A204.1 (cell line): ENCODE results near the gene HOXD9.

Experiments
- FAIRE-seq: peaks from 2 replicates; lab custom pipeline; 2012; peaks lifted over from hg19 to GRCh38; lab: Jason Lieb, UNC

HOXD9 gene

DNA sequence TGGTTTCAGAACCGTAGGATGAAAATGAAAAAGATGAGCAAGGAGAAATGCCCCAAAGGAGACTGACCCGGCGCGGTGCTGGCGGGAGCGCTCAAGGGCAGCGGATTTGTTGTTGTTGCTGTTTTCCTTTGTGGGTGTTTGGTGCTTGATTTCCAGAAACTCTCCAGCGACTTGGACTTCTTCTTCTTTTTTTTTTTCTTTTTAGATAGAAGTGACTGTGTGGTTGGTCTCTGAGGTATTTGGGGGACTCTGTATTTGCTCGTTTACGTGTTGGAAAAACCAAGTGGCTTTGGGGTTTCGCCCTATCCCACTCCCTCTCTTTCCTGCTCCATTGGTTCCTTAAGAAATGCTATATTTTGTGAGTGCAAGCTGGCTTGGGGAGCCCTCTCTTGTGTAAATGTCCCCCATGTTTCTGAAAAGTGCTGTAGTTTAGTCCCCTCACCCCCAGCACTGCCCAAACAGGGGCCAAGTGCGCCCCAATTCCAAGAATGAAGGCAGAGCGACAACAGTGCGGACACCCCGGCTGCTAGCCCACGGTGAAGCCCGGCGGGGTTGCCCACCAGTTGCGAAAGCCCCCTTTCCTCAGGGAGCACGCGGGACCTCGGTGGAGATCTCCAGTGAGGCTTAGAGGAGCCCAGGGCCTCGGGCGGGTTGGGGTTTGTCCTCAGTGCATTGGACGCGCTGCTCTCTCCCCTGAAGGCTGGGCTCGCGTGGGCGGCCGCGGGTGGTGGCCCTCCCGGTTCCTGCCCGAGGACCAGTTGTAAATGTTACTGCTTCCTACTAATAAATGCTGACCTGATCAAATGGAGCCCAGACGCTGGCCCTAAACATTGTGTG, 1.8 kb downstream of the HOXD9 start:
- no peak for FAIRE-seq

DNA sequence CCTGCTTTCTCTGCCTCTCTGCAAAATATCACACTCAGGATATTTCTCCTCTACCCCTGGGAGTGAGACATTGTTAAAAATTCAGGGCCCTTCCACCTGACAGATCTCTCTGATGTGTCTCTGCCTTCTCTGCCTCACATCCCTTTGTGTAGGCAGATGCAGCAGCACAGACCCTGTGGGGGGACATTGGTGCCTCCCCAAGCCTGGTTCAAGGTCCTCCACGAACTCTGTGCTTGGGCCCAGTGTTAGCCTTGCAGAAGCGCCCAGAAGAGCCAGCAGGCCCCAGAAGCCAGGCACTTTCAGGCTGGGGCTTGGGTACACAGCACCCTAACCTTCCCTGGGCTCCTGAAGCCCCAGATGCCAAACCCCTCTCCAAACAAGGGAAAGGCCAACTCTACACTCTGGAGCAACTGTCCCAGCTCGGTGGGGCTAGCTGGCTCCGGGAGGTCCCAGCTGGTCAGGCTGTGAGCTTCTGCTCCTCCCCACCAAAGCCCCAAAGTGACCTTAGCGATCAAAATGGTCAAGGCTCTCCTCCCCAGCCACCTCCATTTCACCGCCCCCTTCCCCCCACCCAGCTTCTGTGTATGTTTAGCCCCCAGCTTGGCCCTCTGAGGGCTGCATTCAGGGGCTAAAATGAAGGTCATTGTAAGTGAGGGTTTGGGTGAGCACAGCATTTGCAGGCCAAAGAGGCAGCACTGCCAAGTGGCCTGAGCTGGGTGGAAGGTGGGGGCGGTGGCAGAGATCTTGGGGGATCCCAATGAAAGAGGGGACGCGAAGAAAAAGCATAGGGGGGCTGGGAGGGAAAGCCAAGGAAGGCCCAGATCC, 2.6 kb downstream of the HOXD9 start:
- FAIRE-seq = no peak

DNA sequence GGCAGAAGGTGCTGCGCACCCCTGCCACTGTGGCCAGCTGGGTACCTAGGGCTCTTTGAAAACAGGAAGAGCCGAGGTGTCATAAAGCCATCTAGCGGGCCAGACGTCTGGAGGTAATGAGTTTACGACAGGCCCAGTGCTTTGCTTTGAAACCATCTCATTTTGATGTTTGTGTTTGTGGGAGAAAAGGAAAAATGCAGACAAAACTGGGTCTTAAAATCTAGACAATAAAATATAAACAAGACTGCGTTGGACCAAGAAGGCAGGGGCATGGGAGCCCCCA, 3.2 kb downstream of the HOXD9 start:
- FAIRE-seq = no peak

DNA sequence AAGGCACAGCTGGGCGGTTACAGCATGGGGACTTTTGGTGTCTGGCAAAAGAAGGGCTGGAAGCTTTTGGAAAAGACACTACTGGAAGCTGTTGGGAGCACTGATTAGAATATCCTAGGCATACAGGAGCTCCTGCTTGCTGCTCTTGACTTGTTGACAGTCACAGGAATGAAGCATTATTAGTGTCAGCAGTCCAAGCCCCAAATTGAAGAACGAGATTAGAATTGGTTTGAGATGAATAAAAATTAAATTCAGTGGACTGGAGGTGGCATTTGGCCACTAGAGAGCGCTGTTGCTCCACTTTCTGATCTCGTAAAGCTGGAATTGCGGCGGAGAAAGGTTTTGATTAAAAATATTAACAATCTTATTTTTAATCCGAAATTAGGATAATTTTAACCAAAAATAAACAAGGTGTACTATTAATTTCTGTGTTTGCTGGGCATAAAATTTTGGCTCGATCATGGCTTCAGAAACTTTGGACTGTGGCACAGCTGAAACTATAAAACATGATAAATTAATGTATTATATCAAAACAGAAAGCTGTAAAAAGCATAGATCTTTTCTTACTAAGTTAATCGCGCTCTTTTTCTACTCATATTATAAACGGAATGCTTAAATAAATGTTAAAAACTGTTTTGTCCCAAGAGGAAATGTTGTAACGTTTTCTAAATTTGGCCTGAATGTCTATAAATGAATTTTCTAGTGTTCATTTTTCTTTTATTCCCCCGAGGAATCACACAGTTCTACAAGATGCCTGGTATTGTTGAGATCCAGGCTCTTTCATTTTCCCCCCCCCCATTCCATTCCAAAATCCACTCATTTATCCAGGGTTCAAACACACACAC, 4.6 kb downstream of the HOXD9 start:
- peak; percentile 94 for FAIRE-seq

DNA sequence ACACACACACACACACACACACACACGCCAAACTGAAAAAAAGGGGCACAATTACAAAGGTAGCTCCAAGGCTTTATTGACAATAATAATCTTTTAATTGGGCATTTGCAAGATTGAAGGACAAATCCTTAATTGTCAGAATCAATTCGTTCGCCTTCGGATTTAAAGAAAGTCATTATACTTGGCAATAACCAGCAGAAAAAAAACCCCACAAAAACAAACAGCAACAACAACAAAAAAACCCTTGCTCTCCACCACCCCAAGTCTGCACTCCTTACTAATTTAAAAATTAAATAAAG, 5.2 kb downstream of the HOXD9 start:
- FAIRE-seq = no peak

DNA sequence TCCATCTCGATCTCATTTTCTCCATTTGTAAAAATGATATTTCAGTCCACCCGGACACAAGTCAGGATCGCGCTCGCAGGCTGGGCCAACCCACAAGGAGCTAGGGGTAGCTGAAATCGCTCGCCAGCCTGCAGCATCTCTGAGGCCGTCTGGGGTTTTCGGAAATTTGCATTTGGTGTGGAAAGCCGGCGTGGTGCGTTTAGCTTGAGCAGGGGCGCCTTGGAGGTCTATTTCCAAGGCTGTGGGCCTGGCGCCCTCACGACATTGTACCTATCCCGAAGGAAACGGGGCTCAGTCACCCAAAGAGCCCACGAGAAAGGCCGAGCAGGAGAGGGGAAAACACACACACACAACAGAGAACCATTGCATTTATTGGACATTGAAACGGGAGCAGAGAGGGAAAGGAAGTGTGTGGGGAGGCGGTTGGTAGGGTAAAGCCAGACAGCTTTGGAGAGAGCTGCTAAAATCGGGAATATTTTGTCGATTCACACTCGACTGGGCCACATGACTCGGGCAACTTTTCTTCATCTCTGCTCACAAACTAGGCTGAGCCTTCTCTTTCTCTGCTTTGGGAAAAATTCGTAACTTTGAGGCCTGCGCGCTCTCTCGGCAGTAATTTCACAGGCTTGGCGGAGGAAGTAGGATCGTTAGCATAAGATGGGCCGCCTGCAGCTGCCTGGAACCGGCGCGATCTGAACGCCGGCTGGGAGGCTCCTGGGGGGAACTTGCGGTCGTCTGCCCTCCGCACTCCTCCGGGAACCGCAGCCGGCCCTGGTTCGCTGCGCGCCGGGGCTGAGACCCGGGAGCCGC, 5.9 kb downstream of the HOXD9 start:
- FAIRE-seq = no peak

DNA sequence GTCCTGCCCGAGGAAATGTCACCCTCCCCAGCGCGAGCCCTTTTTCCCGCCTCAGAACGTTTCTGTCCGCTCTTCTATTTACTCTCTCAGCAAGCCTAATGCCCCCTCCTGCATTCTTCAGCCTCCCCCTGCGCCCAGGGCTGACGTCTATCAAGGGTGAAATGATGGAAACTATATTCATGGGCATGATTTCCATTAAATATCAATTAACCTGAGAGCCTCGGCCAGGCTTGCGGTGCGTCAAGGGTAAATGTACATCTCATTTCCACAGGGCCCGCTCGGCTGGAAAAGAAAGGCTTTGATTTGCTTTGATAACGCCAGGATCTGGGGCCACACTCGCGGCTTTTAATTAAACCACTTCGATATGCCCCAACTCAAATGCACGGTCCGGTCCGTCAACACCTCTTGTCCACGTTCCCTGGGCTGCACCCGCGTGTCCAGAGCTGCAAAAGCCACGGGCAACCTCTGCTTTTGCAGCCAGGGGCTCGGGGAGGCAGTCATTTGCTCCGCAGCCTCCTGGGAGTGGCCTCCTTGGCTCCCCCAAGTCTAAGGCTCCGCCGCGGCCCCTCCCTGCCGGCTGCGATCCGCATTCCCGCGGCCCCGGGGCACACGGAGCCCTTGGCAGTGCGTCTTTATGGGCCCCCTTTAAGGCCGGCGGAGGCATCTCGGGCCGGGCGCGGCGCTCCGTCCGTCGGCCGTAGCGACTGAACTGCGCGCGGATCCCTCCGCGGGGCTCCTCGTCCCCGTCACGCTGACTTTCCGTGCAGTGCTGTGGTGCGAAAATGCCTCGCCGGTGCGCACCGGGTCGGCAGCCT, 6.7 kb downstream of the HOXD9 start, which contains the start of gene HOXD8:
TSS of gene HOXD8 (plus strand) at position 724 of the 815 bp plus-strand sequence. CDS start 662 bp downstream, outside the sequence.
- no peak for FAIRE-seq

DNA sequence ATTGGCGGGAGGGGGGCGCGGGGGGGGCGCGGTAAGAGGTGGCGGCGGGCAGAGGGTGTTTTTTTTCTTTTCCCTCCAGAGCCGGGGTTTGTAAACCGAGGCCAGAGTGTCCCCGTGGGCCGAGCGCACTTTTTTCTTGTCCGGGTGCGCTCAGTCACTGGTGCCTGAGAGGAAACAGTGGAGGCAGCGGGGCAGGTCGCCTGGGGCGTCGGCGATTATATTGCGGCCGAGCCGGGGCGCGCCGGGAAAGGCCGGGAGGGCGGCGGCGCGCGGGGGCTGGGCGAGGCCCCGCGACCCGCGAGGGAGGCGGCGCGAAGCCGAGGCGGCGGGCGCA, 7.3 kb downstream of the HOXD9 start:
- no peak for FAIRE-seq

DNA sequence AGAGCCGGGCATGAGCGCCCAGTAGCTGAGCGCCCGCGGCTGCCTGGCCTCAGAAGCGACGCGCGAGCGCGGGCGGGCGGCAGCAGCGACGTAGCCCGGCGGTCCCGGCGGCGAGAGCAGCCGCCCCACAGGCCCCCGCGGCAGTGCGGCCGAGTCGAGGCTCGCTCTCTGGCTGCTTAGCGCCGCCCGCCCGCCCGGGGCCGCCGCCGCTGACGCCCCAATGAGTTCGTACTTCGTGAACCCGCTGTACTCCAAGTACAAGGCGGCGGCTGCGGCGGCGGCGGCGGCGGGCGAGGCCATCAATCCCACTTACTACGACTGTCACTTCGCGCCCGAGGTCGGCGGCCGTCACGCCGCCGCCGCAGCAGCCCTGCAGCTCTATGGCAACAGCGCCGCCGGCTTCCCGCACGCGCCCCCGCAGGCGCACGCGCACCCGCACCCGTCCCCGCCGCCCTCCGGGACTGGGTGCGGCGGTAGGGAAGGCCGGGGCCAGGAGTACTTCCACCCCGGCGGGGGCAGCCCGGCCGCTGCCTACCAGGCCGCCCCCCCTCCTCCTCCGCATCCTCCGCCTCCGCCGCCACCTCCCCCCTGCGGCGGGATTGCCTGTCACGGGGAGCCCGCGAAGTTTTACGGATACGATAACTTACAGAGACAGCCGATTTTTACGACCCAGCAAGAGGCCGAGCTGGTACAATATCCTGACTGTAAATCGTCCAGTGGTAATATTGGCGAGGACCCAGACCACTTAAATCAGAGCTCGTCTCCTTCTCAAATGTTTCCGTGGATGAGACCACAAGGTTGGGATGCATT, 7.8 kb downstream of the HOXD9 start:
- no peak for FAIRE-seq

DNA sequence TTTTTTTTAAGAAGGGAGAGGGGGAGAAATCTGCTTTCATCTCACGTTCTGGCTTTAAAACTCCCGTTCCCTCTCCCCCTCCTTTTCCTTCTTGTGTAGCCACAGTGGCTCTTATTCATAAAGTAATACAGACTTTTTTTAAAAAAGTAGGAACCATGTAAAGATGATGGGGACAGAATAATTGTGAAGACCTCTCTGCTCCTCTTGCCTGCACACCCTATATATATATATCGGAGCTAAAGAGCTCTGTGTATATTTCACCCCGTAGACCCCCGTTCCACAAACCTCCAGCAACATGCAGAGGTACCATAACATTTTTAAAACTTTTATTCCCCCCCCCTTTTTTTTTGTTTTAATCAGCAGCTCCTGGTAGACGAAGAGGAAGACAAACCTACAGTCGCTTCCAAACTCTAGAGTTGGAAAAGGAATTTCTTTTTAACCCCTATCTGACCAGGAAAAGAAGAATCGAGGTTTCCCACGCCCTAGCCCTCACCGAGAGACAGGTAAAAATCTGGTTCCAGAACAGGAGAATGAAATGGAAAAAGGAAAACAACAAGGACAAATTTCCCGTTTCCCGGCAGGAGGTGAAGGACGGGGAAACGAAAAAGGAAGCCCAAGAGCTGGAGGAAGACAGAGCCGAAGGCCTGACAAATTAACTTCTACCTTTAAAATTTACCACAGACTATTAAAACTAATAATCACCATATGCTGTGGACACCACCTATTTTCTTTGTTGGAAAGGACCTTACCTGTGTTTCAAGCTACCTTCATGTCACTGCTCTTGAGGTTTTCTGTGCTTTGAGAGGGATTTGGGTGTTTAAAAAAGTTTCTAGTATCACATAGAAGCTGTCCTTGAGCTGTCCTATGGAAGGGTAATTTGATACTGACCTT, 8.7 kb downstream of the HOXD9 start:
- no peak for FAIRE-seq

DNA sequence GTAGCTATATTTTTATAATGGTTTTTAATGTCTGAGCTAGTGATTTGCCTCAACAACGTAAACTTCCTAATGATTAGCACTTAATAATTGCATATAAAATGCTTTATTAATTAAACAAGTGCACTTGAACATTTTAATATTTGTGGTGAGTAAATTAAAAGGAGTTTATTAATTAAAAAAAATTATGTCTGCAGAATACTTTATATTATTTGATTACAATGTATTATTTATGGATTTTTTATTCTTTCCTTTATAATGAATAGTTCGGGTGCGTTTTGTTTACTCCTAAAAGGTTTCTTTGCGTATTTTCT, 9.3 kb downstream of the HOXD9 start:
- FAIRE-seq = peak; percentile 87

DNA sequence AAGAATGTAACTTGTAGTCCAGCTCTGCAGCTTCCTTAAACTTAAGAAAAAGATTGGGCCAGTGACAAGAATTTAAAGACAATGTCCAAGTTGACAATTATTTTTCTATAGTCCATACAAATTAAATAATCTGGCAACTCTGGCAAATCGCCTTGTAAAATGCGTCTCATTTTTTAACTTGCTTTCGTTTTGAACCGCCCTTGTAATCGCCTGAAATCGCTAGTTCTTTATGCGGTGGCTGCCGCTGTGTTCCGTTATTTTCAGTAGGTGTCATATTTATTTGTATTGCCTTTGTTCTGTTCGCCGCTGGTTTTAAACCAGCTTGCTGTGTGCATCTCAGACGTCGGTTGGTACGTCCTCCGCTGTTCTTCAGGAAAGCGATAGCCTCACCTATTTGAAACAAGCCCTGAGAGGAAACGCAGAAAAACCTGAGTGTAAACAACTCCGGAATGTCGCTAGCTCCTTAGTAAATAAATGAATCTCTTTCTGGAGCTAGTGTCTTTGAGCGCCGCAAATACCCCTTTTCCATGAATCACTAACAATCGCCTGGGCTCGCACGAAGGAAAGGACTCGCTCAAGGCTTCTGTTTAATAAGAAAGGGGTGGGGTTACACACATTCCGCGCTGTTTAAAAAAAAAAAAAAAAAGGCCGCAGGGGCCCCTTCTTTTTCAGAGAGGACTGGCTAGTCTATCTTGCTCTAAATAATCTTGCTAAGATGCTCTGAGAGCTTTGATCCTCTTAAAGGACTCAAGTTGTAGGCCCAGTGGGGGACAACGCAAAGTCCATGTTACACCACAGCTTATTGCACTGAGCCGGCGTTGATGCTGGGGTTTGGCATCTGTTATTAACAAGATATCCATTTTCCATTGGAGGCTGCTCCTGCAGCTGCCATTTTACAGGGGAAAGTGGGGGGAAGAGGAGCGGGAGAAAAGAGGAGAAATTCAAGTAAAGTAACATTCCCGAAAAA, 10.0 kb downstream of the HOXD9 start:
- no peak for FAIRE-seq

DNA sequence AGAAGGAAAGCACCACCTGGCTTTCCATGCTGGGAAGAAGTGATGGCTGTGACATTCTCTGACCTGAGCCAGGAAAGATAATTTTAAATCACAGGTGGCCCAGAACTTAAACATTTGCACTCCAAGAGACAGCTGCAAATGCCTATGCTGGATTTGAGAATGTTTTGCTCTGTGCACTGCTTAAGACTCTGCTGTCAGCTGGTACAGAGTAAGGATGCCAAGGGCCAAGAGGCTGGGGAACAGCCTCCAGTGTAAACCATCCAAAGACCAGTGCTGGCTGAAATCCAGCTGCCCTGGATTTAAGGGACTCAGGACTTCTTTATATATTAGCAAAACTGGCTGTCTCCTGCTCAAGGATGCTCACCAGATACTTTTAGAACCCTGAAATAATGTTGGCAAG, 10.9 kb downstream of the HOXD9 start:
- FAIRE-seq = no peak

DNA sequence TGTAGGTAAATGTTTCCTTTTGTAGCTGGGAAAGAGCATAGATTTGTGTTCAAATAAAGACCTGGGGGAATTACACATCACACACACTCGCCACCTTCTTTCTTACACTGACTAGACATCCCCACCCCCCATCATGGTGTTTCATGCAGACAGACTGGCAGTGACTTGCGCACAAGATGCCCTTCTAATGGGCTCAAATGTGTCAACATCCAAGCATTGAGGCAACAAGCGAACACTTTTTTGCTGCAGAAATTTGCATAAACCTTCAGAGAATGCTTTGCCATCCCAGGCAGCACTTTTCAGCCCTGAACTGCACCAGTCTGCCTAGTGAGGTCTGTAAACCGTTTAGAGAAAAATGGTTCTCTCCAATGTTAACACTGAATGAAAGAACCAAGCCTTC, 11.5 kb downstream of the HOXD9 start:
- FAIRE-seq = no peak

DNA sequence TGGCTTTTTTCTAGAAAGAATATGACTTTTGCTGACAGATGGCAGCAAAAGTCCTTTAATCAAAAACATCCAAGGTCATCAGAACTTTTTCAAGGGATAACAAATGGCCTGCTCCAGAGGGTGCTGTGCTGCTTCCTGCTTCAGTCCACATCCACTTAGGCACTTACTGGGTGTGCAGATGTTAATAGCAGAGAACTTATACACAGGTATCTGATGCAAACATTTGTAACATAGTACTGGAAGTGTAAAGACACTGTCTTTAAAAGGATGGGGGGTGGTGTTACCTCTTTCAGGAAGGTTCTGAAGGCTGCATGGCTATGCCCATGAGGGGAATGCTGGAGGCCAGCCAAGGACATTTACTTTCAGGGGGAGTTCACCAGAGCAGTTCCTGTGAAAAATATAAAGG, 12.5 kb downstream of the HOXD9 start:
- FAIRE-seq = no peak

DNA sequence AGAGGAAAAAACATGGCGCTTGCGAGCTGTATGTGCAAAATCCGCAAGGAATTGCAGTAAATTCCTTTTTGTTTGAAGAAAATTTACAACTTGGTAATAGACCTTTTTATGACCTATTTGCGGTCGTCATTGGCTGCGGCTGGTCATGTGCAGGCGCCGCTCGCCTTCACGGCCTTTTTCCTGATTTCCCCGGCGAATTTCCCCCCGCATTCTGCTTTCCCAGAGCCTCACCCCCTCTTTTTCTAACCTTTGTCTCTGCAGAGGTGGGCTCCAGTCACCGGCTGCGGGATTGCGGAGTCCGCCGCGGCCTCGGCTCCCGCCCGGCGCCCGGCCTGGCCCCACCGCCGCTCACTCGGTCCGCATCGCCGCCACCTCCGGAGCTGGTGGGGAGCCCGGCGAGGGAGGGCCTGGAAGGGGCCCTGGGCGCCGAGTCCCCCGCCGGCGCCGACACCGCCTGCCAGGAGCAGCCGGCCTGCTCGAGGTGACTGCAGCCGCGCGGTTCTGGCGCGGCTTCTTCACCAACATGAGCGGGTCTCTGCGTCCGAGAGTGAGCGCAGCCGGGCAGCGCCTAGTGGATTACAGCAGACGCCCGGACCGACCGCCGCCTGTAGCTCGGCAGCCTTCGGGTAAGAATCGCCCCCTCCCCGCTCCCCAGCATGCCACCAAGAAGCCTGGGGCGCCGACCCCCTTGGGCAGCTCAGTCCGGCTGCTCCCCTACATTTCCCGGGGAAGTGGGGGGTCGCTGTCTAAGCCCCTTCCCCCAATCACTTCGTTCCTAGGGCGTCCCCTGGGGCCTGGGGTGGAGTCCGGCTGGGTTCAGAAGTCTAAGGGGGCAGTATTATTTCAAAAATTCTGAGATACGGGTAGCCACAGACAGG, 14.1 kb downstream of the HOXD9 start:
- no peak for FAIRE-seq

DNA sequence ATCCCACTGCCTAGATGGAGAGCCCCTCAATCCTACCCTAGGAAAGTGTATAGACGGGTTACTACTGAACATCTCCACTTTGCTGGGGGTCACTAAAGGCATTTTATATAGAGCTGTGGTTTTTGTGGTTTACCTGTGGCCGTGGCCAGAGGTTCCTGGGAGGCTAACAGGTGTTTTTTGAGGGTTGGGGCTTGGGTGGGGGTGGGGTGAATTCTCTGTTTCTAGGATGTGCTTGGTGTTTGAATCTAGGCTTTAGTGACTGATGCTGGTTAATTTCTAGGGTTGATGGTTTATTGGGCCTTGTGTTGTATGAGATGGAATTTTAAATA, 14.7 kb downstream of the HOXD9 start:
- FAIRE-seq = no peak

DNA sequence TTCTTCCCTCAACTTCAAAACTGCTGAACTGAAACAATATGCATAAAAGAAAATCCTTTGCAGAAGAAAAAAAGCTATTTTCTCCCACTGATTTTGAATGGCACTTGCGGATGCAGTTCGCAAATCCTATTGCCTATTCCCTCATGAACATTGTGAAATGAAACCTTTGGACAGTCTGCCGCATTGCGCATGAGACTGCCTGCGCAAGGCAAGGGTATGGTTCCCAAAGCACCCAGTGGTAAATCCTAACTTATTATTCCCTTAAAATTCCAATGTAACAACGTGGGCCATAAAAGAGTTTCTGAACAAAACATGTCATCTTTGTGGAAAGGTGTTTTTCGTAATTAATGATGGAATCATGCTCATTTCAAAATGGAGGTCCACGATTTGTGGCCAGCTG, 15.4 kb downstream of the HOXD9 start:
- no peak for FAIRE-seq
